Measurements from ENCODE around the gene C4orf36.

Gene C4orf36

GRCh38 chr4:86928400-86929255 is 36.4 kb upstream of the C4orf36 start:
- Histone ChIP-seq H3K9me3 (ENCODE audit: control insufficient read depth in 2 of 2, low read length in 2 of 2) (no peaks in the 10 kb centered on the region), H3K36me3 (ENCODE audit: control insufficient read depth in 2 of 2, insufficient read depth in 2 of 2, low read length in 2 of 2) (peaks cover 4 to 7% of the 10 kb centered on the region in 2 donors), H3K27me3 (ENCODE audit: control insufficient read depth in 1 of 2, insufficient read depth in 2 of 2, low read length in 2 of 2) (no peaks in the 10 kb centered on the region), H3K9ac (ENCODE audit: low read length in 2 of 2) (peak overlapping the region in 1 of 2 donors; percentile 29), H3K4me3 (ENCODE audit: low read length in 2 of 2) (no peak overlapping the region), H3K4me1 (ENCODE audit: control insufficient read depth, insufficient read depth, low read length) (no peaks in the 10 kb centered on the region), H3K27ac (ENCODE audit: low read length) (peak overlapping the region; percentile 24)

- H3K9me3 ChIP-seq (ENCODE audit: control insufficient read depth in 2 of 2, low read length in 2 of 2): no peaks in the 10 kb centered on the region
- no peak overlapping the region for H3K9ac ChIP-seq (ENCODE audit: low read length in 2 of 2)
- no peak overlapping the region for H3K4me3 ChIP-seq (ENCODE audit: low read length in 2 of 2)
- H3K27me3 ChIP-seq (ENCODE audit: control insufficient read depth in 1 of 2, insufficient read depth in 2 of 2, low read length in 2 of 2): no peaks in the 10 kb centered on the region
- H3K4me1 ChIP-seq (ENCODE audit: control insufficient read depth, insufficient read depth, low read length): no peaks in the 10 kb centered on the region
- peak overlapping the region; percentile 24 for H3K27ac ChIP-seq (ENCODE audit: low read length)
- H3K36me3 ChIP-seq (ENCODE audit: control insufficient read depth in 2 of 2, insufficient read depth in 2 of 2, low read length in 2 of 2): peaks cover 4 to 7% of the 10 kb centered on the region in 2 donors
Observed at GRCh38 chr4:86927843-86928395, 35.7 kb upstream of the C4orf36 start.

- Histone ChIP-seq H3K9ac (ENCODE audit: low read length in 2 of 2) (no peak overlapping the region), H3K27me3 (ENCODE audit: control insufficient read depth in 1 of 2, insufficient read depth in 2 of 2, low read length in 2 of 2) (no peaks in the 10 kb centered on the region), H3K4me1 (ENCODE audit: control insufficient read depth, insufficient read depth, low read length) (no peaks in the 10 kb centered on the region), H3K36me3 (ENCODE audit: control insufficient read depth in 2 of 2, insufficient read depth in 2 of 2, low read length in 2 of 2) (peaks cover 4 to 7% of the 10 kb centered on the region in 2 donors), H3K4me3 (ENCODE audit: low read length in 2 of 2) (no peak overlapping the region), H3K9me3 (ENCODE audit: control insufficient read depth in 2 of 2, low read length in 2 of 2) (no peaks in the 10 kb centered on the region), H3K27ac (ENCODE audit: low read length) (no peak overlapping the region)
Observed at GRCh38 chr4:86926435-86927086, 34.3 kb upstream of the C4orf36 start.

GRCh38 chr4:86924811-86925210 is 32.6 kb upstream of the C4orf36 start:
- no peaks in the 10 kb centered on the region for H3K27me3 ChIP-seq (ENCODE audit: control insufficient read depth in 1 of 2, insufficient read depth in 2 of 2, low read length in 2 of 2)
- H3K36me3 ChIP-seq (ENCODE audit: control insufficient read depth in 2 of 2, insufficient read depth in 2 of 2, low read length in 2 of 2): peaks cover 2 to 3% of the 10 kb centered on the region in 2 donors
- no peaks in the 10 kb centered on the region for H3K4me1 ChIP-seq (ENCODE audit: control insufficient read depth, insufficient read depth, low read length)
- H3K4me3 ChIP-seq (ENCODE audit: low read length in 2 of 2): no peak overlapping the region
- H3K9me3 ChIP-seq (ENCODE audit: control insufficient read depth in 2 of 2, low read length in 2 of 2): no peaks in the 10 kb centered on the region
- H3K27ac ChIP-seq (ENCODE audit: low read length): no peak overlapping the region
- no peak overlapping the region for H3K9ac ChIP-seq (ENCODE audit: low read length in 2 of 2)

DNA sequence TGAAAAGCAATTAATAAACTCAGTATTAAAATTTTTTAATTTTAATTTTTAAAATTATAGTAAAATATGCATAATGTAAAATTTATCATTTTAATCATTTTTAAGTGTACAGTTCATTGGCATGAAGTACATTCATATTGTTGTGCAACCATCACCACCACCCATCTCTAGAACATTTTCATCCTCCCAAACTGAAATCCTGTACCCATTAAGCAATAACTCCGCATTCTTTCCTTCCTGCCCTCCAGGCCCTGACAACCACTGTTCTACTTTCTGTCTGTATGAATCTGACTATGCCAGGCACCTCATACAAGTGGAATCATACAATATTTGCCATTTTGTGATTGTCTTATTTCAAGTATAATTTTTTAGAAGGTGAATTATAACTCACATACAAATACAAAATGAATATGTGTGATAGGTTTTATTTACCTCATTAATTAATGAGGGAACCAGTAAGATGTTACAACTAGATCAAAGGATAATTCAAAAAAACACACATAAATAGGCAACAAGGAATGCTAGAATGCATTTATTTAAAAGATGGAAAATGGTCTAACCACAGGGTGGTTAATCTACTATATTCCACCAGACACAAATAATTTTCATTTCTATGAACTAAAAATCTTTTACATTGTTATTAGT is 29.5 kb upstream of the C4orf36 start:
- no peak overlapping the region for H3K27ac ChIP-seq (ENCODE audit: low read length)
- H3K27me3 ChIP-seq (ENCODE audit: control insufficient read depth in 1 of 2, insufficient read depth in 2 of 2, low read length in 2 of 2): no peaks in the 10 kb centered on the region
- no peaks in the 10 kb centered on the region for H3K4me1 ChIP-seq (ENCODE audit: control insufficient read depth, insufficient read depth, low read length)
- H3K9ac ChIP-seq (ENCODE audit: low read length in 2 of 2): no peak overlapping the region
- H3K4me3 ChIP-seq (ENCODE audit: low read length in 2 of 2): no peak overlapping the region
- H3K9me3 ChIP-seq (ENCODE audit: control insufficient read depth in 2 of 2, low read length in 2 of 2): no peaks in the 10 kb centered on the region
- peaks cover 4 to 6% of the 10 kb centered on the region in 2 donors for H3K36me3 ChIP-seq (ENCODE audit: control insufficient read depth in 2 of 2, insufficient read depth in 2 of 2, low read length in 2 of 2)

DNA sequence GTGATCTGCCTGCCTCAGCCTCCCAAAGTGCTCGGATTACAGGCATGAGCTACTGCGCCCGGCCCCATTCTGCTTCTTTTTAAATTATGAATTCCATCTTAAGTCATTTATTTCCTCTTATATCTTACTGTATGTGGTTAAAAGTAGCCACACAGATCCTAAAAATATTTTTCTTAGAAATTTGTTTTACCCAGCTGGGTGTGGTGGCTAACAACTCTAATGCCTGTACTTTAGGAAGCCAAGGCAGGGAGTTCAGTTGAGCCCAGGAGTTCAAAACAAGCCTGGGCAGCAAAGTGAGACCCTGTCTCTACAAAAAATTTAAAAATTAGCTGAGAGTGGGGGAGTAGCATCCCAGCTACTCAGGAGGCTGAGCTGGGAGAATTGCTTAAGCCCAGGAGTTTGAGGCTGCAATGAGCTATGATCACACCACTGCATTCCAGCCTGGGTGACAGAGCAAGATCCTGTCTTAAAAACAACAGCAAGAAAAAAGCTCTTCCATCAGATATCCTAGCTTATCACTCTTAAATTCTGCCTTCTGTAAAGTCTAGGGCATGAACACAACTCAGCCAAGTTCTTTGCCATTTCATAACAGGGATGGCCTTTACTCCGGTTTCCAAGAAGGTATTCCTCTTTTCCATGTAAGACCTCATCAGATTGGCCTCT is 27.5 kb upstream of the C4orf36 start:
- Histone ChIP-seq H3K9ac (ENCODE audit: low read length in 2 of 2) (no peak overlapping the region), H3K27me3 (ENCODE audit: control insufficient read depth in 1 of 2, insufficient read depth in 2 of 2, low read length in 2 of 2) (no peaks in the 10 kb centered on the region), H3K4me1 (ENCODE audit: control insufficient read depth, insufficient read depth, low read length) (no peaks in the 10 kb centered on the region), H3K36me3 (ENCODE audit: control insufficient read depth in 2 of 2, insufficient read depth in 2 of 2, low read length in 2 of 2) (peaks cover 2 to 3% of the 10 kb centered on the region in 2 donors), H3K4me3 (ENCODE audit: low read length in 2 of 2) (no peak overlapping the region), H3K27ac (ENCODE audit: low read length) (no peak overlapping the region), H3K9me3 (ENCODE audit: control insufficient read depth in 2 of 2, low read length in 2 of 2) (no peaks in the 10 kb centered on the region)

DNA sequence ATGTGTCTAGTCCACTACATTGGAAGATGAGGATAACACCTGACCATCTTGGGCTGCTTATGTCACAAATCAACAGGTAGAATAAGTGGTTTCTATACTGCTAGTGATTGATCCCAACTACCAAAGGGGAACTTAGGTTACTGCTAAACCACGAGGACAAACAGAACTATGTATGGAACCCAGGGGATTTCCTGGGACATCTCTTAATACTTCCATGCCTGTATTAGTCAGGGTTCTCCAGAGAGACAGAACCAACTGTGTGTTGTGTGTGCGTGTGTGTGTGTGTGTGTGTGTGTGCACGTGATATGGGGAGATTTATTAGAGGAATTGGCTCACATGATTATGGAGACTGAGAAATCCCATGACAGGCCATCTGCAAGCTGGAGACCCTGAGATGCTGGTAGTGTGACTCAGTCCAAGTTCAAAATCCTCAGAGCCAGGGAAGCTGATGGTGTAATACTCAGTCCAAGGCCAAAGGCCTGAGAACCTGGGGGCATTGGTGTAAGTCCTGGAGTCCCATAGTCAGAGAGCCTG is 26.4 kb upstream of the C4orf36 start:
- Histone ChIP-seq H3K36me3 (ENCODE audit: control insufficient read depth in 2 of 2, insufficient read depth in 2 of 2, low read length in 2 of 2) (peaks cover 2 to 3% of the 10 kb centered on the region in 2 donors), H3K27ac (ENCODE audit: low read length) (no peak overlapping the region), H3K9ac (ENCODE audit: low read length in 2 of 2) (no peak overlapping the region), H3K4me1 (ENCODE audit: control insufficient read depth, insufficient read depth, low read length) (no peaks in the 10 kb centered on the region), H3K9me3 (ENCODE audit: control insufficient read depth in 2 of 2, low read length in 2 of 2) (no peaks in the 10 kb centered on the region), H3K27me3 (ENCODE audit: control insufficient read depth in 1 of 2, insufficient read depth in 2 of 2, low read length in 2 of 2) (no peaks in the 10 kb centered on the region), H3K4me3 (ENCODE audit: low read length in 2 of 2) (no peak overlapping the region)

GRCh38 chr4:86917212-86918039 is 25.2 kb upstream of the C4orf36 start:
- no peak overlapping the region for H3K27ac ChIP-seq (ENCODE audit: low read length)
- peaks cover 2 to 3% of the 10 kb centered on the region in 2 donors for H3K36me3 ChIP-seq (ENCODE audit: control insufficient read depth in 2 of 2, insufficient read depth in 2 of 2, low read length in 2 of 2)
- no peaks in the 10 kb centered on the region for H3K27me3 ChIP-seq (ENCODE audit: control insufficient read depth in 1 of 2, insufficient read depth in 2 of 2, low read length in 2 of 2)
- no peaks in the 10 kb centered on the region for H3K4me1 ChIP-seq (ENCODE audit: control insufficient read depth, insufficient read depth, low read length)
- no peaks in the 10 kb centered on the region for H3K9me3 ChIP-seq (ENCODE audit: control insufficient read depth in 2 of 2, low read length in 2 of 2)
- H3K9ac ChIP-seq (ENCODE audit: low read length in 2 of 2): no peak overlapping the region
- no peak overlapping the region for H3K4me3 ChIP-seq (ENCODE audit: low read length in 2 of 2)

- Histone ChIP-seq H3K27ac (ENCODE audit: low read length) (no peak overlapping the region), H3K4me1 (ENCODE audit: control insufficient read depth, insufficient read depth, low read length) (no peaks in the 10 kb centered on the region), H3K27me3 (ENCODE audit: control insufficient read depth in 1 of 2, insufficient read depth in 2 of 2, low read length in 2 of 2) (no peaks in the 10 kb centered on the region), H3K4me3 (ENCODE audit: low read length in 2 of 2) (no peak overlapping the region), H3K9me3 (ENCODE audit: control insufficient read depth in 2 of 2, low read length in 2 of 2) (no peaks in the 10 kb centered on the region), H3K36me3 (ENCODE audit: control insufficient read depth in 2 of 2, insufficient read depth in 2 of 2, low read length in 2 of 2) (peaks cover 2 to 3% of the 10 kb centered on the region in 2 donors), H3K9ac (ENCODE audit: low read length in 2 of 2) (no peak overlapping the region)
Observed at GRCh38 chr4:86916392-86916791, 24.2 kb upstream of the C4orf36 start.

Data from stomach smooth muscle (tissue), 2 donors.